ENCODE results near the gene CTIF. TPM values are rescaled to one million over a fixed set of nuclear protein-coding genes. Genes with fewer than 3 reads are reported as not detected.

The CTIF gene
- total RNA-seq, 1 donor from 2014 or later = 19.5 TPM

- no peak for DNase-seq
These were observed 64.0 kb downstream of the CTIF start for GRCh38 chr18:48602759-48603390.

GRCh38 chr18:48605408-48605845, 66.6 kb downstream of the CTIF start:
- no peak for DNase-seq

- peak; percentile 38 for DNase-seq
These were observed 68.5 kb downstream of the CTIF start for GRCh38 chr18:48607056-48607984.

- DNase-seq = no peak
These were observed 69.8 kb downstream of the CTIF start for GRCh38 chr18:48608581-48608980.

- no peak for DNase-seq
These were observed 70.3 kb downstream of the CTIF start for GRCh38 chr18:48609114-48609513.

GRCh38 chr18:48609820-48610815, 71.3 kb downstream of the CTIF start:
- no peak for DNase-seq

- DNase-seq = no peak
These were observed 72.4 kb downstream of the CTIF start for GRCh38 chr18:48611203-48611602.

- DNase-seq = no peak
These were observed 73.1 kb downstream of the CTIF start for GRCh38 chr18:48611785-48612480.

GRCh38 chr18:48612511-48612910, 73.7 kb downstream of the CTIF start:
- DNase-seq = no peak

GRCh38 chr18:48612917-48613316, 74.1 kb downstream of the CTIF start:
- no peak for DNase-seq

- no peak for DNase-seq
These were observed 75.0 kb downstream of the CTIF start for GRCh38 chr18:48613589-48614404.

GRCh38 chr18:48615566-48616401, 77.0 kb downstream of the CTIF start:
- no peak for DNase-seq

- peak; percentile 26 for DNase-seq
These were observed 77.8 kb downstream of the CTIF start for GRCh38 chr18:48616484-48617255.

- DNase-seq = no peak
These were observed 79.1 kb downstream of the CTIF start for GRCh38 chr18:48617844-48618497.

GRCh38 chr18:48619016-48619415, 80.2 kb downstream of the CTIF start:
- DNase-seq = no peak

GRCh38 chr18:48619501-48619900, 80.7 kb downstream of the CTIF start:
- no peak for DNase-seq

GRCh38 chr18:48620071-48620470, 81.2 kb downstream of the CTIF start:
- no peak for DNase-seq

- DNase-seq = no peak
These were observed 82.4 kb downstream of the CTIF start for GRCh38 chr18:48621240-48621639.

All from skin of body (tissue), 2 donors.